K562 (cell line): Measurements from ENCODE around the gene BRSK1. TPM values are rescaled to one million over a fixed set of nuclear protein-coding genes. Genes with fewer than 3 reads are reported as not detected.
A peak's percentile ranks its signal among the peaks of the same experiment; 100 is the strongest.

ENCODE experiments used
- ATAC-seq: fragments of 200-7000 bp; cut with Tn5 transposase; 3 replicates; pipeline ENCODE4 v1.9.1; 2020; ENCODE audit warnings: moderate library complexity
- BruUV-seq: library from RNA; stranded (reverse); fragments of 400-500 nt; replicated peaks from 2 replicates; lab custom pipeline; 2021; lab: Mats Ljungman, UMichigan
- CTCF ChIA-PET: fragments of 300-600 bp; formaldehyde crosslinking; extraction: SDS; loops from one replicate; lab custom pipeline; 2021; ENCODE audit warnings: low intra/inter-chr PET ratio; lab: Yijun Ruan, JAX
- POLR2A ChIA-PET: fragments of 300-600, 350-650 bp; sonication (Branson Sonifier 250); formaldehyde crosslinking; extraction: SDS; loops from one replicate; lab custom pipeline; 2021; ENCODE audit warnings: antibody characterized with exemption, inconsistent platforms; lab: Yijun Ruan, JAX
- DNase-seq, 4 experiments: peaks; one replicate each; pipeline versions ENCODE4 v3.0.0 to v3.0.0-alpha.2; 2011 to 2018; ENCODE audit warnings: low spot score in 3 of 4, mixed read lengths in 3 of 4; ENCODE audit errors: extremely low read depth in 1 of 4
- FAIRE-seq: peaks from 2 replicates; lab custom pipeline; 2011; peaks lifted over from hg19 to GRCh38; lab: Jason Lieb, UNC
- H2AFZ ChIP-seq: 2 replicates; pipeline ENCODE4 v1.6.0; 2011; ENCODE audit warnings: low read depth, low read length, control low read depth, inconsistent platforms
- H3K27ac ChIP-seq: fragments of 200-600 bp; 3 replicates; pipeline ENCODE4 v1.8.0; 2011; ENCODE audit warnings: low read depth, mild to moderate bottlenecking, control low read depth, inconsistent platforms, low read length, moderate library complexity, mixed read lengths; ENCODE audit errors: extremely low read depth
- H3K27me3 ChIP-seq, 2 experiments: fragments of 300-600 bp in 1 of 2; 2 replicates in 1 of 2; 3 replicates in 1 of 2; pipeline versions ENCODE4 v1.6.0 to v1.8.0; 2011; ENCODE audit warnings: inconsistent platforms in 2 of 2, low read length in 2 of 2, mild to moderate bottlenecking in 1 of 2, mixed read lengths in 1 of 2, moderate library complexity in 1 of 2; ENCODE audit not compliant: control insufficient read depth in 2 of 2, insufficient read depth in 2 of 2
- H3K36me3 ChIP-seq: fragments of 300-600 bp; 3 replicates; pipeline ENCODE4 v1.8.0; 2011; ENCODE audit warnings: mild to moderate bottlenecking, low read length, inconsistent platforms; ENCODE audit not compliant: control insufficient read depth, insufficient read depth
- H3K4me1 ChIP-seq, 2 experiments: fragments of 200-600 bp in 1 of 2; replicated peaks in 1 of 2; 2 replicates in 1 of 2; 3 replicates in 1 of 2; pipeline versions ENCODE4 v1.5.1 to v1.8.0; 2011; ENCODE audit warnings: inconsistent platforms in 2 of 2, low read length in 2 of 2, mild to moderate bottlenecking in 1 of 2, mixed read lengths in 1 of 2, moderate library complexity in 1 of 2; ENCODE audit not compliant: control insufficient read depth in 2 of 2, insufficient read depth in 2 of 2
- H3K4me2 ChIP-seq: 2 replicates; pipeline ENCODE4 v1.6.1; 2011; ENCODE audit warnings: low read length, control low read depth, inconsistent platforms, mixed read lengths; ENCODE audit not compliant: insufficient read depth
- H3K4me3 ChIP-seq: fragments of 200-600 bp; sonication (generic), shearing (Covaris generic); 2 replicates; pipeline ENCODE4 v1.5.1; 2016; ENCODE audit warnings: control low read depth, inconsistent platforms
- H3K79me2 ChIP-seq: fragments of 200-600 bp; 3 replicates; pipeline ENCODE4 v1.8.0; 2011; ENCODE audit warnings: low read length, inconsistent platforms; ENCODE audit not compliant: control insufficient read depth, insufficient read depth
- H3K9ac ChIP-seq, 2 experiments: 2 replicates each; pipeline versions ENCODE4 v1.6.0 to v1.6.1; 2011; ENCODE audit warnings: low read depth in 2 of 2, low read length in 2 of 2, control low read depth in 1 of 2, inconsistent platforms in 1 of 2, mild to moderate bottlenecking in 1 of 2, mixed read lengths in 1 of 2; ENCODE audit not compliant: insufficient read depth in 1 of 2
- H3K9me1 ChIP-seq: one replicate; pipeline ENCODE4 v1.6.0; 2011; ENCODE audit warnings: inconsistent platforms, mild to moderate bottlenecking, low read length, moderate library complexity; ENCODE audit not compliant: control insufficient read depth, insufficient read depth
- H3K9me3 ChIP-seq: replicated peaks from 2 replicates; pipeline ENCODE4 v1.5.1; 2011; ENCODE audit warnings: low read depth, low read length, inconsistent platforms; ENCODE audit not compliant: control insufficient read depth, insufficient read depth
- H4K20me1 ChIP-seq: replicated peaks from 2 replicates; pipeline ENCODE4 v1.6.1; 2011; ENCODE audit warnings: low read length, inconsistent platforms, mixed read lengths; ENCODE audit not compliant: control insufficient read depth, insufficient read depth
- CEBPG ChIP-seq, 3 experiments: fragments of 200-800 bp in 1 of 3; sonication (Bioruptor generic) in 1 of 3; sonication (generic) in 1 of 3; formaldehyde crosslinking in 1 of 3; IDR thresholded peaks in 2 of 3; conservative IDR thresholded peaks in 1 of 3; 2 replicates each; pipeline versions ENCODE4 v1.6.1 to v1.8.0; 2016 to 2022; ENCODE audit warnings: missing compliant biosample characterization in 2 of 3, missing genetic modification characterization in 2 of 3, mild to moderate bottlenecking in 1 of 3, missing genetic modification reagents in 1 of 3
- JUN ChIP-seq, 2 experiments: sonication (generic) in 1 of 2; formaldehyde crosslinking in 1 of 2; IDR thresholded peaks; 2 replicates each; pipeline versions ENCODE4 v1.6.1 to v1.8.0; 2012 to 2022; ENCODE audit warnings: borderline replicate concordance in 2 of 2, mild to moderate bottlenecking in 2 of 2, improper control_type of control experiment in 1 of 2, low read depth in 1 of 2, low read length in 1 of 2, missing genetic modification reagents in 1 of 2
- LEF1 ChIP-seq: fragments of 450-650 bp; IDR thresholded peaks from 2 replicates; pipeline ENCODE4 v1.6.1; 2016; ENCODE audit warnings: mild to moderate bottlenecking
- MEIS2 ChIP-seq: fragments of 450-650 bp; IDR thresholded peaks from 2 replicates; pipeline ENCODE4 v1.6.1; 2014; ENCODE audit warnings: mild to moderate bottlenecking; ENCODE audit not compliant: partially characterized antibody
- TAF9B ChIP-seq: fragments of 450-650 bp; IDR thresholded peaks from 2 replicates; pipeline ENCODE4 v1.6.1; 2018; ENCODE audit warnings: mild to moderate bottlenecking; ENCODE audit not compliant: partially characterized antibody
- WGBS: fragments of 100-300 bp; shearing (Covaris generic); methylation state at CpG from one replicate; pipeline ENCODE4 v1.1.6; 2016; ENCODE audit warnings: low coverage, mixed read lengths; ENCODE audit not compliant: insufficient coverage; ENCODE audit errors: missing lambda C conversion rate; 5-methylcytosine and 5-hydroxymethylcytosine counted together
- in situ Hi-C: fragments of 300-500 bp; cut with MboI; formaldehyde crosslinking; loops from 4 replicates; pipeline ENCODE4 v1.15.0; 2018; ENCODE audit warnings: inconsistent platforms, mixed read lengths
- intact Hi-C: fragments of 100-400 bp; cut with micrococcal nuclease; formaldehyde crosslinking; loops from 2 replicates; pipeline ENCODE4 v1.14.2; 2022
- polyA plus RNA-seq, 8 experiments: library from polyadenylated mRNA; depleted of rRNA in 4 of 8; stranded (reverse) in 5 of 8; unstranded in 3 of 8; fragments of >200 nt; fragmentation: Nextera tagmentation in 2 of 8; fragmentation: Illumina TruSeq in 1 of 8; extraction: Ambion mirVana in 2 of 8; extraction: Trizol in 1 of 8; gene quantifications; 2 replicates each; pipeline versions ENCODE4 v1.2.1 to v1.2.3, GENCODE V29; 2011 to 2014; ENCODE audit warnings: inconsistent platforms in 1 of 8, missing spikeins in 1 of 8
- total RNA-seq, 7 experiments: library from RNA; depleted of rRNA in 6 of 7; stranded (reverse); fragments of >200 nt in 6 of 7; fragmentation: Illumina TruSeq in 2 of 7; extraction: Trizol in 2 of 7; gene quantifications; 2 replicates each; pipeline versions ENCODE4 v1.2.1 to v1.2.3, GENCODE V29; 2011 to 2021; ENCODE audit warnings: low replicate concordance in 1 of 7

BRSK1 gene
- total and polyA plus RNA-seq, 9 of the 15 experiments (the other 6 are each of a cell fraction or from before 2014, with no cell fraction given): 1.7 to 9.3 (median 3.8) TPM; not detected in 2

DNA sequence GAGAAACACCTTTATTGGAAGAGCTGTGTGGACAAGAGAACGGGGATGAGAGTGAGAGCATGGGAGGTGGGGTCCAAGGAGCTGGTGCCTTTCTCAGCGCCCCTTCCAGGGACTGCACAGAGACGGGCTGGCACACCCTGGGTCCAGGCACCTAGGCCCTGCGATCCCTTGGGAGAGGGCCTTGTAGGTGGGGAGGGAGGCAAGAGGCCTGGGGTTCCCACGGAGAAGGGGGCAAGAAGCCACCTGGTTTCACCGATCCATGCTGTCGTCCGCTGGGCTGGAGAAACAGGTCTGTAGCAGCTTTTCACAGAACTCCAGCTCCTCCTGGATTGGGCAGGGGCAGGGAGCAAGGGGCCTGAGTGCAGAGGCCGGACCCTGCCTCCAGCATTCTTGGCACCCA, 21.4 kb upstream of the BRSK1 start:
- peaks cover 19% of the 10 kb centered on the region for H3K79me2 ChIP-seq
- BruUV-seq: no TSS peak
- H4K20me1 ChIP-seq: peaks cover 7% of the 10 kb centered on the region
- H3K27ac ChIP-seq: no peak overlapping the region
- H3K9me1 ChIP-seq: no peaks in the 10 kb centered on the region
- in situ Hi-C loops: no loop called here
- H3K4me2 ChIP-seq: no peak overlapping the region
- H2AFZ ChIP-seq: no peak overlapping the region
- H3K9me3 ChIP-seq: peaks cover 3% of the 10 kb centered on the region; the same call in 1 of the 2 replicates
- TF ChIP-seq MEIS2: no peak
- no peak for TF ChIP-seq TAF9B
- ChIA-PET POLR2A (interaction anchor here (0.6 to 2.6 kb wide), 8 partner anchors 9 to 145 kb away, joined by 3 to 13 read pairs (median 4); partner anchors contain the start of genes HSPBP1 and UBE2S), CTCF (no interaction called here)
- no peak for DNase-seq
- intact Hi-C loops: no loop called here
- ATAC-seq: no peak
- H3K36me3 ChIP-seq: no peaks in the 10 kb centered on the region; the same call in 2 of the 3 replicates
- peaks cover 12 to 38% of the 10 kb centered on the region in 2 experiments; a peak in 4 of 5 replicates for H3K4me1 ChIP-seq
- 84% methylated on average over 6 of the region's 9 CpGs for WGBS
- FAIRE-seq: no peak
- no peak overlapping the region for H3K4me3 ChIP-seq
- no peaks in the 10 kb centered on the region for H3K27me3 ChIP-seq
- H3K9ac ChIP-seq: peak overlapping the region in 1 of 2 experiments; percentile 54; a peak in 2 of 4 replicates

GRCh38 chr19:55264531-55264930, 19.3 kb upstream of the BRSK1 start:
- H4K20me1 ChIP-seq: no peaks in the 10 kb centered on the region
- no peaks in the 10 kb centered on the region for H3K9me1 ChIP-seq
- H2AFZ ChIP-seq: no peak overlapping the region
- H3K27ac ChIP-seq: no peak overlapping the region
- H3K79me2 ChIP-seq: peaks cover 4% of the 10 kb centered on the region; the same call in 1 of the 3 replicates
- H3K9me3 ChIP-seq: peaks cover 3% of the 10 kb centered on the region; the same call in 1 of the 2 replicates
- no peak overlapping the region for H3K4me3 ChIP-seq
- in situ Hi-C loops: no loop called here
- CTCF ChIA-PET: no interaction called here
- no peaks in the 10 kb centered on the region for H3K27me3 ChIP-seq
- peaks cover 10 to 25% of the 10 kb centered on the region in 2 experiments; a peak in 4 of 5 replicates for H3K4me1 ChIP-seq
- H3K36me3 ChIP-seq: peaks cover 9% of the 10 kb centered on the region; the same call in 2 of the 3 replicates
- ATAC-seq: no peak
- TF ChIP-seq CEBPG (CRISPR knock-in tag; IDR thresholded peaks at IDR 0.05): no peak
- TF ChIP-seq CEBPG (tag; conservative IDR thresholded peaks at IDR 0.05 in 1 of 2, IDR thresholded peaks at IDR 0.05 in 1 of 2): peak in 1 of 2 experiments; percentile 71; a peak in 3 of 4 replicates
- no peak for TF ChIP-seq JUN (IDR thresholded peaks at IDR 0.05; ENCODE audit: borderline replicate concordance, low read depth, low read length)
- TF ChIP-seq JUN (CRISPR knock-in tag; IDR thresholded peaks at IDR 0.05; ENCODE audit: borderline replicate concordance): no peak
- TF ChIP-seq LEF1: no peak
- intact Hi-C loops: no loop called here
- WGBS: 81% methylated on average over 5 of the region's 5 CpGs
- no peak overlapping the region for H3K9ac ChIP-seq
- POLR2A ChIA-PET: no interaction called here
- no TSS peak for BruUV-seq
- DNase-seq: no peak
- H3K4me2 ChIP-seq: no peak overlapping the region
- FAIRE-seq: no peak
